HUES48 (cell line): ENCODE measurements around the gene SLC4A2.
"Not testable (repeated sequence)": the region's sequence is repeated elsewhere in the genome, so short reads cannot be mapped to it uniquely, and the experiment has no call there.

Experiments used
- H3K27ac ChIP-seq: one replicate; pipeline ENCODE4 v1.7.0; 2013; ENCODE audit warnings: low read depth, low read length, inconsistent platforms
- H3K27me3 ChIP-seq: 2 replicates; pipeline ENCODE4 v1.6.1; 2013; ENCODE audit warnings: mild to moderate bottlenecking, low read length; ENCODE audit not compliant: control insufficient read depth, insufficient read depth
- H3K36me3 ChIP-seq: 2 replicates; pipeline ENCODE4 v1.6.1; 2013; ENCODE audit warnings: low read length; ENCODE audit not compliant: control insufficient read depth, insufficient read depth
- H3K4me1 ChIP-seq: 2 replicates; pipeline ENCODE4 v1.6.1; 2013; ENCODE audit warnings: mild to moderate bottlenecking, low read length; ENCODE audit not compliant: control insufficient read depth, insufficient read depth
- H3K4me3 ChIP-seq: 2 replicates; pipeline ENCODE4 v1.5.1; 2013; ENCODE audit warnings: mild to moderate bottlenecking, low read depth, low read length
- H3K9ac ChIP-seq: 2 replicates; pipeline ENCODE4 v1.6.1; 2013; ENCODE audit warnings: mild to moderate bottlenecking, low read depth, low read length, moderate library complexity
- H3K9me3 ChIP-seq: 2 replicates; pipeline ENCODE4 v1.6.1; 2013; ENCODE audit warnings: low read length; ENCODE audit not compliant: control insufficient read depth, insufficient read depth

Gene SLC4A2

DNA sequence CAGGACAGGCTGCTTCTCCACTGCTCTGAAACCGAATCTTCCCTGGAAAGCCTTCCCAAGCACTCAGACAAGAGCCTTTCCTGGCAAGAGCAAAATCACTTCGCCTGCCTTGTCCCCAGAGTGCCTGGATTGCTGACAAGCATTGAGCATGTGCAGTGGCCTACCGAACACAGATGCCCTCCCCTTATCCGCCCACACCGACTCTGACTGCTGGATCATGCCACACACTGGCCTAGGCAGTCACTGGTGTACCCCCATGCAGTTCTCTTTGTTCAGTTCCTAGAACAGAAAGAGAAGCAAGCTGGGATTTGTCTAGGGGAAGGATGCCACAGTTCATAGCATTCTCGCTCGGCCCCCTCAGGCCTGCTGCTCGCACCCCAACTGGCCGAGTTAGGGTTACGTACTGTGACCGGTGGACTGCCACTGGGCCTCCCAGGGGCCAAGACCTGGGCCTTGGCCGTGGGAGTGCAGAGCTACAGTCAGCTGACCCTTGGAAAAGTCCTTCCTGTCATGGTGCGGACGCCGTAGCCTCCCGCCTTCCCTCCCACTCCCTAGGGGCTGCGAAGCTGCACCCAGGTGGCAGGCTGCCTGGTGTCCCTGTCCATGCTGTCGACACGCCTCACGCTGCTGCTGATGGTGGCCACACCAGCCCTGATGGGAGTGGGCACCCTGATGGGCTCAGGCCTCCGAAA, 24.2 kb upstream of the SLC4A2 start:
- Histone ChIP-seq H3K27me3 (no peaks in the 10 kb centered on the region), H3K9me3 (no peaks in the 10 kb centered on the region), H3K36me3 (peaks cover 19% of the 10 kb centered on the region), H3K4me1 (no peaks in the 10 kb centered on the region), H3K4me3 (no peak overlapping the region), H3K9ac (no peak overlapping the region), H3K27ac (no peak overlapping the region)

DNA sequence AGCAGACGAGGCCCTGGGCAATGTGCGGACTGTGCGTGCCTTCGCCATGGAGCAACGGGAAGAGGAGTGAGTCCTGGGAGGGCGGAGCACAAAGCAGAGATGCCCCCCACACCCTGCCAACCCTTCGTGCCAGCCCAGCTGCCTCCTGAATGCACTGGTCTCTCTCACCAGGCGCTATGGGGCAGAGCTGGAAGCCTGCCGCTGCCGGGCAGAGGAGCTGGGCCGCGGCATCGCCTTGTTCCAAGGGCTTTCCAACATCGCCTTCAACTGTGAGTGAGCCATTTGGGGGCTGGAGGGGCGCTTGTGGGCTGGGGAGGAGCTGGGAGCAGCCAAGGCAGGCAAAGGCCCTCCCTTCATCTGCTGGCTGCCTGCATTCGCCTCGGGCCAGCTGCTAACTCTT, 23.5 kb upstream of the SLC4A2 start:
- no peaks in the 10 kb centered on the region for H3K9me3 ChIP-seq
- H3K4me3 ChIP-seq: no peak overlapping the region
- peaks cover 19% of the 10 kb centered on the region for H3K36me3 ChIP-seq
- no peaks in the 10 kb centered on the region for H3K4me1 ChIP-seq
- no peaks in the 10 kb centered on the region for H3K27me3 ChIP-seq
- no peak overlapping the region for H3K27ac ChIP-seq
- H3K9ac ChIP-seq: no peak overlapping the region

DNA sequence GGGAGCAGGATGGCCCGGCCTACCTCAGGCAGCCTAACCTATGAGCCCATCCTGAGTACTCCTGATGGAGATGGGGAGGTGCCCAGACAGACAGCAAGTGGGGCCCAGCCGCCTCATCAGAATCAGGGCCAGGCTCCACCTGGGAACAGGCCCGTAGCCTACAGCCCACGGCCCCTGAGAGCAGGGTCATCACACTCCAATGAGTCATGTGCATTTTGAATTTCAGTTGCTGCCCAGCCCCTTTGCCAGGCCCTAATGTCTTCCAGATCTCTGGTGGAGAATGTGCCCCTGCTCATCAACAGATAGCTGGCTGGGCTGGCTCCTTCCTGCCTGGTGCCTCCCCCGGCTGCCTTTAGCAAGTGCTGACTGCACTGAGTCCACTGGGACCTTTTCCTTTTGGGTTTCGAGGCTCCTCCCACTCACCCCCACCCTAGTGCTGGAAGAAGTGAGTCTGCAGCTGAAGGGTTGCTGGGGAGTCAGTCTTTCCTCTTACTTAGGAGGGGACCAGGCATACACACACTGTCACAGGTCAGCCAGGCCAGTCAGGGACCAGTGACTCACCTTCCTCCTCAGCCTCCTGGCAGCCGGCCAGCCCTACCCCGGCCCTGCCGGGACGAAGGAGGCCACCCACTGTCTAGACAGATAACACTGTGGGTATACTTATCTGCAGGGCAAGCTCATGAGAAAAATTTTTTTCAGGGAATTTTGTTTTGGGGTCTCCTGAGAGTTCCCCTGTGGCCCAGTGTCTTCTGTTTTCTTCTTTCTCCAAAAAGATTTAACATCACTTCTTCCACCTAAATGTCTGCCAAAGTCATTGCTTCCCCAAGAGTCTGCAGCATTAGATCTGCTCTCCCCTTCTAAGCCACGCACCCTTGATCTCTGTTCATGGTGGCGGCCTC, 20.2 kb upstream of the SLC4A2 start:
- Histone ChIP-seq H3K9me3 (no peaks in the 10 kb centered on the region), H3K27ac (peak overlapping the region; percentile 57), H3K36me3 (peaks cover 19% of the 10 kb centered on the region), H3K27me3 (no peaks in the 10 kb centered on the region), H3K9ac (no peak overlapping the region), H3K4me1 (no peaks in the 10 kb centered on the region), H3K4me3 (no peak overlapping the region)

DNA sequence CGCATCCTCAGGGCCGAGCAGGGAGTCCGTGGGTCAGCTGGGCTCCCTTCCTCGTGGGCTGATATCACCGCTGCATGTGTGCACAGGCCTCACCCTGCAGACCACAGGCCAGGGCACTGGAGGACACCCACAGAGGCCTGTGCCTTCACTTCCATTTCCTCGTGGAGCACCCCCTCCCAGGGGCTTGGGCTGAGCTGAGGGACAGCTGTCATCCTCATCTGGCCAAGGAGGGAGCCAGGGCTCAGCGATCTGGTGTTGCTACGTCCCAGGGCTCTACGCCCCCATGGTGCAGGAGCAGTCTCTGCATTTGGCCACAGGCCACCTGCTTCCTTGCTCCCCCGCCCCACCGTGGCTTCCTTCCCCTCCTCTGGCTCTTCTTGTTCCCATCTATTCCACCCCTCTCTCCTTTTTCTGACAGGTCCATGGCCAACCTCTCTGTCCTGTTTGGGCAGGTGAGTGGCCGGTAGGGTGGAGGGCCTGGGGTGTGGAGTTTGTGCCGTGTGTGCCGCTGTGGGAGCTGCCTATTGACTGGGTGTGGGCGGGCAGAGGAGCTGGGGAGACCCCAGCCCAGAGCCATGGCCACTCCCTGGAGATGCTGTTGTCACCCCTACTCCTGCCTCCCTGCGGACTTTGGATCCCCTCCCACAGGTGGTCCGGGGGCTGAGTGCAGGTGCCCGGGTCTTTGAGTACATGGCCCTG, 19.4 kb upstream of the SLC4A2 start:
- no peaks in the 10 kb centered on the region for H3K4me1 ChIP-seq
- no peak overlapping the region for H3K9ac ChIP-seq
- H3K36me3 ChIP-seq: peaks cover 16% of the 10 kb centered on the region
- H3K9me3 ChIP-seq: no peaks in the 10 kb centered on the region
- no peak overlapping the region for H3K4me3 ChIP-seq
- peak overlapping the region; percentile 10 for H3K27ac ChIP-seq
- no peaks in the 10 kb centered on the region for H3K27me3 ChIP-seq

DNA sequence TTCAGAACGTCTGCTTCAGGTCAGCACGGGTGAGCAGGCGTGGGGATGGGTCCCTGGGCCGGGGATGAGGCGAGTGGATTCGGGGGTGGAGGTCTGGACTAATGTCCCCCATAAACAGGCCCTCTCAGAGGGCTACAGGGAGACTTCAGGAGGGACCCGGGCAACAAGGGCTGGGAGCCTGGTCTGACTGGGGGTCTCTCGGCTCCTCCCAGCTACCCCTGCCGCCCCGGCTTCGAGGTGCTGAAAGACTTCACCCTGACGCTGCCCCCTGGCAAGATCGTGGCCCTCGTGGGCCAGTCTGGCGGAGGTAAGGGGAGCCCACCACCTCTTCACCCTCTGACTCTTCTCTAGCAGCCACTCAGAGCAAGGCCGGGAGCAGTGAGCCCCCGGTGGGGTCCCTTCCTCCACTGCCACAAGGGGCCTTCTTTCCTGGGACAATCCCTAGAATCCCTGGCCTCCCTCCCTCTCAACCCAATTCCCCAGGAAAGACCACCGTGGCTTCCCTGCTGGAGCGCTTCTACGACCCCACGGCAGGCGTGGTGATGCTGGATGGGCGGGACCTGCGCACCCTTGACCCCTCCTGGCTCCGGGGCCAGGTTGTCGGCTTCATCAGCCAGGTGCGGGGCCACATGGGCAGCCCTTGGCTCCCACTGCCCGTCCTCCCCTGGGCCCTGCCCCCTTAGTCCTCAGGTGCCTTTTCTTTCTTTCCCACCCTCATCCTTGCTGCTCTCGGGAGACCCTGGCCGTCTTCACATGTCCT, 18.6 kb upstream of the SLC4A2 start:
- H3K36me3 ChIP-seq: peaks cover 11% of the 10 kb centered on the region; the same call in 1 of the 2 replicates
- no peak overlapping the region for H3K4me3 ChIP-seq
- no peaks in the 10 kb centered on the region for H3K9me3 ChIP-seq
- H3K4me1 ChIP-seq: no peaks in the 10 kb centered on the region
- H3K27ac ChIP-seq: no peak overlapping the region
- no peaks in the 10 kb centered on the region for H3K27me3 ChIP-seq
- H3K9ac ChIP-seq: no peak overlapping the region

DNA sequence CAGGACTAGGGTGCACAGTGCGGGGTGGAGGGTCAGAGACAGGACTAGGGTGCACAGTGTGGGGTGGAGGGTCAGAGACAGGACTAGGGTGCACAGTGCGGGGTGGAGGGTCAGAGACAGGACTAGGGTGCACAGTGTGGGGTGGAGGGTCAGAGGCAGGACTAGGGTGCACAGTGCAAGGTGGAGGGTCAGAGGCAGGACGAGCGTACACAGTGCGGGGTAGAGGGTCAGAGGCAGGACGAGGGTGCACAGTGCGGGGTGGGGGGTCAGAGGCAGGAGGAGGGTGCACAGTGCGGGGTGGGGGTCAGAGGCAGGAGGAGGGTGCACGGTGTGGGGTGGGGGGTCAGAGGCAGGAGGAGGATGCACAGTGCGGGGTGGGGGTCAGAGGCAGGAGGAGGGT, 15.9 kb upstream of the SLC4A2 start:
- not testable (repeated sequence) for H3K9ac ChIP-seq, H3K36me3 ChIP-seq, H3K27me3 ChIP-seq, H3K4me3 ChIP-seq, H3K27ac ChIP-seq, H3K4me1 ChIP-seq, H3K9me3 ChIP-seq

DNA sequence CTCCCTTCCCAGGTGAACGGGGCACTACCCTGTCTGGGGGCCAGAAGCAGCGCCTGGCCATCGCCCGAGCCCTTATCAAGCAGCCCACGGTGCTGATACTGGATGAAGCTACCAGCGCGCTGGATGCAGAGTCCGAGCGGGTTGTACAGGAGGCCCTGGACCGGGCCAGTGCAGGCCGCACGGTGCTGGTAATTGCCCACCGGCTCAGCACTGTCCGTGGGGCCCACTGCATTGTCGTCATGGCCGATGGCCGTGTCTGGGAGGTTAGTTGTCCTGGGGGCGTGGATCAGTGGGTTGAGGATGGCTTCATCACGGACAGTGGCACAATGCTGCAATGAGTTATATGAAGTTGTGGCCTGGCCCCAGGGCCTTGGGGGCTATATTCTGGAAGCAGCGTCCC, 15.4 kb upstream of the SLC4A2 start:
- H3K36me3 ChIP-seq: no peaks in the 10 kb centered on the region
- H3K4me1 ChIP-seq: no peaks in the 10 kb centered on the region
- H3K27me3 ChIP-seq: peaks cover 4% of the 10 kb centered on the region; the same call in 1 of the 2 replicates
- no peak overlapping the region for H3K4me3 ChIP-seq
- H3K9me3 ChIP-seq: no peaks in the 10 kb centered on the region
- no peak overlapping the region for H3K9ac ChIP-seq
- H3K27ac ChIP-seq: no peak overlapping the region

DNA sequence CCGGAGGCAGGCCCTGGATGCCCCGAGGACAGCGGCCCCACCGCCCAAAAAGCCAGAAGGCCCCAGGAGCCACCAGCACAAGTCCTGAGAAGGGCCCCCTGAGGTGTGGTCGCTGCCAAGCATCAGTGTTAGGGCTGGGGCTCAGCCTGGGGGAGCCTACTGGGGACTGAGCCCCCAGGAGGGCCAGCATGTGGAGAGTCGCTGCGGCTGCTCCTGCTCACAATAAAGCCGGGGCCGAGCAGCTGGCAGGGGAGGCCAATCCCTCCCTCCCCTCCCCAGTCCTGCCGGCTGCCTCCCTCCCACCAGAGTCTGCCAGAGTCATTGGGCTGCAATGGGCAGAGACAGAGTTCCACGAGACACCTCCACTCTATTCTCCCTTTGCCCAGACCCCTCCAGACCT, 14.1 kb upstream of the SLC4A2 start:
- Histone ChIP-seq H3K4me1 (no peaks in the 10 kb centered on the region), H3K4me3 (no peak overlapping the region), H3K9me3 (no peaks in the 10 kb centered on the region), H3K9ac (no peak overlapping the region), H3K27me3 (peaks cover 17% of the 10 kb centered on the region), H3K27ac (no peak overlapping the region), H3K36me3 (no peaks in the 10 kb centered on the region)

DNA sequence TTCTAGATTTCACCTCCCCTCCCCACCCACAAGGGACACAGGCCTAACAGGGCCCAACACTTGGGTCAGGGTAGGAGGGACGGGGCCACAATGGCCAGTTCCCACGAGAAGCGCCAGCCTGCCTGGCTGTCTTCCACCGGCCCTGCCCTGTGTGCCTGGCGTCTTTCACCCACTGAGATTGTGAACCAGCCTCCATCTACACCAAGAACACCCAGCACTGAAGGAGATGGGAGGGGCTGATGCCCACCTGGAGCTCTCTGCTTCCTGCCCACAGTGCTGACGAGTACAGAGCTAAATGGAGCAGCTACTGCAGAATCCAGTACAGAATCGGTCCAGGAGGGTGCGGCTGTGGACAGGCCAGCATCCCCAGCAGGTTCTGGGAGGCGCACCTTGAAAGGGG, 13.4 kb upstream of the SLC4A2 start:
- no peak overlapping the region for H3K9ac ChIP-seq
- H3K36me3 ChIP-seq: no peaks in the 10 kb centered on the region
- H3K4me1 ChIP-seq: no peaks in the 10 kb centered on the region
- no peak overlapping the region for H3K4me3 ChIP-seq
- peaks cover 23% of the 10 kb centered on the region for H3K27me3 ChIP-seq
- H3K27ac ChIP-seq: no peak overlapping the region
- no peaks in the 10 kb centered on the region for H3K9me3 ChIP-seq

DNA sequence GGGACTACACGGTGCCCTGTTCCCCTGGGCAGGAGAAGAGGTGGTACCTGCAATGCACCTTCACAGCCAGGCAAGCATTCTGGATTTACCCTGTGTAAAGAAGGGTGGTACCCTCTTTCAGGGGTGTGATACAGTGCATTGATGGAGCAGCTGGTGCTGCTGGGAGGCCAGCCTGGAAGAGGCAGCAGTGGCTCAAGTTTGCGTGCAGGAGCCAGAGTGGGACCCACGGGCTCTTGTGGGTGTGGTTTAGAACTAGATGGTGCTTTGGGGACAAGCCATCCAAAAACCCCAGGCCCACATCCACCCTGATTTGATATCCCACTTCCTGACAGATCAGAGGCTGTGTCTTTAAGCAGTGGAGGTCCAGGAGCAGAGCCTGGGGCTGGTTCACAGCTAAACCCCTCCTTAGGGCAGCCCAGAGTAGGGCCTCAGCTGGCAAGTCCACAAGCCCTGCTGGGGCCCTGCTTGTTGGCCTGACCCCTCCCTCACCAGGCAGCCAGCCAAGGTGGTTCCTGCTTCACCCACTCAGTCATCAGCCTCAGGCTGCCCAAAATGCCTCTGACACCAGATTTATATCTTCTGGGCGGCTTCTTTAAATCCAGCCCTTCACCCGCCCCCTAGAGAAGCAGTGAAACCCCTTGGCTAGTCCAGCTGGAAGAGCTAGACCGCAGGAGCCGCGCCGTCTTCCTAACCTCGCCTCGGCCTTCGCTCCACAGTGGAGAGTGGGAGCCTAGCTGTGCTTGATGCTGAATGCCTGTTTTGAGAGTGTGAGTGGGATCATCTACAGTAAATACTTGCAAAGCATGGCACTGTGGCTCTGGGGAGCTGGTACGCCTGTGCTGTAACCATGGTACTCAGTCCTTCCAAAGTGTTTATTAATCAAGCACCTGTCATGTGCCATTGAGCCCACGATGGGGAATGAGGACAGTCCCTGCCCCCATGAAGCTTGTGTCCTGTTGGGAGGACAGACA, 12.5 kb upstream of the SLC4A2 start:
- Histone ChIP-seq H3K4me1 (0 out of 2 replicates have a peak, but pooled peaks cover 3% of the 10 kb centered on the region), H3K36me3 (no peaks in the 10 kb centered on the region), H3K9ac (no peak overlapping the region), H3K9me3 (no peaks in the 10 kb centered on the region), H3K27ac (no peak overlapping the region), H3K4me3 (no peak overlapping the region), H3K27me3 (peaks cover 27% of the 10 kb centered on the region)
